KOPT-K1 (cell line): ENCODE data around the gene LCE3C.

ENCODE experiments used
- H3K27ac ChIP-seq: fragments of 200-600 bp; sonication (generic); 2 replicates; pipeline ENCODE4 v1.5.1; 2016; ENCODE audit warnings: antibody characterized with exemption, mild to moderate bottlenecking, low read depth, low read length; ENCODE audit not compliant: poor library complexity, severe bottlenecking
- H3K36me3 ChIP-seq: fragments of 200-600 bp; sonication (generic); 2 replicates; pipeline ENCODE4 v1.5.1; 2017; ENCODE audit warnings: antibody characterized with exemption, mild to moderate bottlenecking, low read length, moderate library complexity; ENCODE audit not compliant: insufficient read depth
- H3K9me3 ChIP-seq: fragments of 200-600 bp; sonication (generic); 2 replicates; pipeline ENCODE4 v1.5.1; 2017; ENCODE audit warnings: antibody characterized with exemption, low read length, mild to moderate bottlenecking; ENCODE audit not compliant: insufficient read depth, poor library complexity, severe bottlenecking

The LCE3C gene

DNA sequence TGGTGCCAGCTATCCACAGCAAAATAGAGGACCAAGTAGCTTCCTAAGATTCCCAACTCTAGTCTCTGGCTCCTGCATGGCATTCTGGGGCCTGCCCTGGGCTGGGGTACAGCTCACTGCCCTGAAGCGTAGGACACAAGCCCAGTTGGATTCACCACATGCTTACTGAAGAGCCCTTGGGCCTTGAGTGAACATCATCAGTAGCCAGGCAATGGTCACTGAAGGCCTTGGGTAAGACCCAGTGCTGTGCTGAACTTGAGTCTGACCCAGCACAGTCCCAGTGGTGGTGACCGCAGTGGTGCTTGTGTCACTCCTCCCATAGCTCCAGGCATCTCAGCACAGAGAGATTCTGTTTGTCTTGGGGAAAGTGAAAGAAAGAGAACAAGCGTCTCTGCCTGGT is 30.6 kb downstream of the LCE3C start:
- Histone ChIP-seq H3K27ac (no peak overlapping the region), H3K36me3 (no peaks in the 10 kb centered on the region), H3K9me3 (no peaks in the 10 kb centered on the region)

DNA sequence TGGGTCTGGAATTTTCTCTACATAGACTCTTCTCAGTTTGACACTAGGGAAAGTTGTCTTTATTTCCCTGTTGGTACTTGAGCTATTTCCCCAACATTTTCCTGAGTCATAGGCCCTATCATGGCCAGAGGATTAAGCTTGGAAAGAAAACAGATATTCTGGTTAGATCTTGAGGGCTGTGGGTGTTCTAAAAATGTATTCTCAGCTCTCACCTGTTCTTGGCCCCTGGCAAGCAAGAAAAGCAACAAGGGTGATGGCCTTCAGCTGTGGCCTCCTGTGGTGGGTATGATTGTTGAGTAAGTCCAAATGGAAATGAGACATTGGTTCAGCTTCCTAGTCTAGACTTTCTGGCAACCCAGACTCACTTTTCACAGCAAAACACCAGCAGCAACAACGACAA is 40.3 kb downstream of the LCE3C start:
- H3K27ac ChIP-seq = no peak overlapping the region
- H3K36me3 ChIP-seq = no peaks in the 10 kb centered on the region
- no peaks in the 10 kb centered on the region for H3K9me3 ChIP-seq

DNA sequence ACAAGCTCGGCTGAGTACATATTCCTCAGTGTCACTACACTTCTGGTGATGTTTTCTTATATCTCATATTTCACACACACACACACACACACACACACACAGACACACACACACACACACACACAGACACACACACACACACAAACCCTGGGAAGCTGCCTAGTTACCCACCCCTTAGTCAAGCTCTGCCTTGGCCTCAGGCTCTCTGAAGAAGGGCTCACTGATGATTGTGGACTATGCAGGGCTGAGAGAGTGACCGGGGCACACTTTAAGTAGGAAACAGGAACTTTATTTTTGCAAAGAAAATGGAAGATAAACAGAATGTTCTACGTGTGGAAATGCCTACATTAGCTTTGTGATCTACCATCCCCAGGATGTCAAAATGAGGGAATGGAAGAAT is 43.9 kb downstream of the LCE3C start:
- Histone ChIP-seq H3K27ac (no peak overlapping the region), H3K36me3 (no peaks in the 10 kb centered on the region), H3K9me3 (no peaks in the 10 kb centered on the region)

- Histone ChIP-seq H3K9me3 (no peaks in the 10 kb centered on the region), H3K27ac (no peak overlapping the region), H3K36me3 (no peaks in the 10 kb centered on the region)
Measured at GRCh38 chr1:152645146-152645545, 45.1 kb downstream of the LCE3C start.

DNA sequence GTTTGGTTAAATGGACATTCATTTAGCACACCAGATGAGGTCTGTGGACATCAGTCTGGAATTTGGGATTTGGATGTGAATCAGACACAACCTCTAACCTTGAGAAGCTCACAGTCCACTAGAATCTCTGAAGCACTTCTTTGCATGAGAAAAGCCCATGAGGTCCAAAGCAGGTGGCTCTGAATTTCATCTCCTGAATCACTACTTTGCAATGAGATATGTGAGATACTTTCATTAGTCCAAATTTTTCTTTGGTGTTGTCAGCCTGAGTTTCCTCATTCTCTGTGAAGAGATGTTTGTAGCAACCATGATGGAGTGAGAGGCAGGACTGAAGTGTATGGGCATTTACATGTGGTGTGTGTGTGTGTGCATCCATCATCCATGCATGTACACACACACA is 46.6 kb downstream of the LCE3C start:
- Histone ChIP-seq H3K9me3 (no peaks in the 10 kb centered on the region), H3K36me3 (no peaks in the 10 kb centered on the region), H3K27ac (no peak overlapping the region)
